ENCODE measurements around the gene VN1R5. TPM values are rescaled to one million over a fixed set of nuclear protein-coding genes. Genes with fewer than 3 reads are reported as not detected.

The VN1R5 gene
- total and polyA plus RNA-seq, 2 of the 13 experiments (the other 11 are each of a cell fraction or from before 2014, with no cell fraction given), result not detected

DNA sequence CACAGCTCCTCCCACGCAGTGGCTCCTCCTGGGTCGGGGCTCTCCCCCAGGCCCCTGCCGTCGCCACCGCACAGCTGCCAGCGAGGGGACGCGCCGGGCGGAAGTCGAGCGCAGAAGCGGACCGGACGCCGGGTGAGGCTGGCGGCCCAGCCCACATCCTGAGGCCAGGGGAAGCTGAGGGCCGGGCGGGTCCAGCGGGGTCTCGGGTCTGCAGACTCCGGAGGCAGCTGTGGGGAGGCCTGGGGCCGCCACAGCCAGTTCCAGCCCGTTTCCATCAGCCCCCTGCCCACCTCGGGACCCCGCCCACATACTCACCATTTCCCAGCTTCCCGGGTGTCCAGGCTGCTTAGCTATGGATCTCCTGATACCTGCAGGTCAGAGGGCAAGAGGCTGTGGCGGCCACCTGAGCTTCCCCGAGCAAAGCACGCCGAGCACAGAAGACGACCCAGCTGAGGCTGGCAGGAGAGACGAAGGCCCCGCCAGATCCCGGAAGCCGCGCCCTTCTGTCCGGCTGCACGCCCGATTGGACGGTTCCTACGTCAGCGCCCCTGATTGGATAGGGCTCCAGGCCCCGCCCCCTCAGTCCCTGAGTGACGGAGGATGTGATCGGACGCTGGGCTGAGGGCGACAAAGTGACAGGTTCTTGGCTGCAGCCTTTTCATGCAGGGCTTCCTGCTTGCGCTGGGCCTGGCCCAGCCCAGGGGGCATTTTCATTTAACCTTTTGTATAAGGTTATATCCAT, 45.3 kb upstream of the VN1R5 start (continued):
- TF ChIP-seq EEA1 (CRISPR knock-in tag; IDR thresholded peaks at IDR 0.05; ENCODE audit: borderline replicate concordance) (no peak), GZF1 (CRISPR knock-in tag; IDR thresholded peaks at IDR 0.05) (no peak), SMC3 (IDR thresholded peaks at IDR 0.05; ENCODE audit: low read length) (no peak), ZNF121 (CRISPR knock-in tag; IDR thresholded peaks at IDR 0.05) (no peak), ZZZ3 (CRISPR knock-in tag; IDR thresholded peaks at IDR 0.05; ENCODE audit: borderline replicate concordance) (no peak), FOXC1 (CRISPR knock-in tag; IDR thresholded peaks at IDR 0.05; ENCODE audit: borderline replicate concordance) (no peak; the same call in 1 of the 2 replicates), PCBP1 (IDR thresholded peaks at IDR 0.05; ENCODE audit: borderline replicate concordance, low read depth, low read length) (no peak), EP300 (IDR thresholded peaks at IDR 0.05; ENCODE audit: low read depth in 2 of 2, low read length in 2 of 2) (no peak), EP300 (CRISPR knock-in tag; IDR thresholded peaks at IDR 0.05; ENCODE audit: borderline replicate concordance) (no peak), KLF6 (CRISPR knock-in tag; IDR thresholded peaks at IDR 0.05) (no peak), TCF7 (IDR thresholded peaks at IDR 0.05; ENCODE audit: low read depth) (no peak), ZNF75D (CRISPR knock-in tag; IDR thresholded peaks at IDR 0.05; ENCODE audit: borderline replicate concordance) (no peak), ZNF747 (CRISPR knock-in tag; IDR thresholded peaks at IDR 0.05; ENCODE audit: borderline replicate concordance) (no peak), PAX8 (CRISPR knock-in tag; IDR thresholded peaks at IDR 0.05; ENCODE audit: borderline replicate concordance) (no peak)
- TF ChIP-seq, protein P1, sequence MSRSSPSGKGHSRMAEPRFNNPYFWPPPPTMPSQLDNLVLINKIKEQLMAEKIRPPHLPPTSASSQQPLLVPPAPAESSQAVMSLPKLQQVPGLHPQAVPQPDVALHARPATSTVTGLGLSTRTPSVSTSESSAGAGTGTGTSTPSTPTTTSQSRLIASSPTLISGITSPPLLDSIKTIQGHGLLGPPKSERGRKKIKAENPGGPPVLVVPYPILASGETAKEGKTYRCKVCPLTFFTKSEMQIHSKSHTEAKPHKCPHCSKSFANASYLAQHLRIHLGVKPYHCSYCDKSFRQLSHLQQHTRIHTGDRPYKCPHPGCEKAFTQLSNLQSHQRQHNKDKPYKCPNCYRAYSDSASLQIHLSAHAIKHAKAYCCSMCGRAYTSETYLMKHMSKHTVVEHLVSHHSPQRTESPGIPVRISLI (CRISPR knock-in tag; IDR thresholded peaks at IDR 0.05; ENCODE audit: borderline replicate concordance), result no peak
- TF ChIP-seq, protein P2, sequence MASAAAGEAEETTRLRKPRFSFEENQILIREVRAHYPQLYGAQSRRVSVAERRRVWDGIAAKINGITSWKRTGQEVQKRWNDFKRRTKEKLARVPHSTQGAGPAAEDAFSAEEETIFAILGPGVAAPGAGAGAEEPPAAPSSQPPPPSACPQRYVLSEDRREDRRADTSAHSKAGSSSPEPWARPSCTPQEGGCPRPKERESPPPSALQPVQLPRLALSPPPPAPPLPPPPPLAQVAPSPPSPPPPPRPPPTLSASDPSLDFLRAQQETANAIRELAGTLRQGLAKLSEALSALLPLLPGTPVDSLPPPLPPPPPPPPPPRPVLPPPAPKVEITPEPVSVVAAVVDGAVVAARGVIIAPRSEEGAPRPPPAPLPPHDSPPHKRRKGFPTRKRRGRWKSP (CRISPR knock-in tag; IDR thresholded peaks at IDR 0.05), result no peak
- TF ChIP-seq, protein P3, sequence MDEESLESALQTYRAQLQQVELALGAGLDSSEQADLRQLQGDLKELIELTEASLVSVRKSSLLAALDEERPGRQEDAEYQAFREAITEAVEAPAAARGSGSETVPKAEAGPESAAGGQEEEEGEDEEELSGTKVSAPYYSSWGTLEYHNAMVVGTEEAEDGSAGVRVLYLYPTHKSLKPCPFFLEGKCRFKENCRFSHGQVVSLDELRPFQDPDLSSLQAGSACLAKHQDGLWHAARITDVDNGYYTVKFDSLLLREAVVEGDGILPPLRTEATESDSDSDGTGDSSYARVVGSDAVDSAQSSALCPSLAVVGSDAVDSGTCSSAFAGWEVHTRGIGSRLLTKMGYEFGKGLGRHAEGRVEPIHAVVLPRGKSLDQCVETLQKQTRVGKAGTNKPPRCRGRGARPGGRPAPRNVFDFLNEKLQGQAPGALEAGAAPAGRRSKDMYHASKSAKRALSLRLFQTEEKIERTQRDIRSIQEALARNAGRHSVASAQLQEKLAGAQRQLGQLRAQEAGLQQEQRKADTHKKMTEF (CRISPR knock-in tag; IDR thresholded peaks at IDR 0.05), result peak; percentile 16; the same call in 1 of the 2 replicates
- TF ChIP-seq, protein P4, sequence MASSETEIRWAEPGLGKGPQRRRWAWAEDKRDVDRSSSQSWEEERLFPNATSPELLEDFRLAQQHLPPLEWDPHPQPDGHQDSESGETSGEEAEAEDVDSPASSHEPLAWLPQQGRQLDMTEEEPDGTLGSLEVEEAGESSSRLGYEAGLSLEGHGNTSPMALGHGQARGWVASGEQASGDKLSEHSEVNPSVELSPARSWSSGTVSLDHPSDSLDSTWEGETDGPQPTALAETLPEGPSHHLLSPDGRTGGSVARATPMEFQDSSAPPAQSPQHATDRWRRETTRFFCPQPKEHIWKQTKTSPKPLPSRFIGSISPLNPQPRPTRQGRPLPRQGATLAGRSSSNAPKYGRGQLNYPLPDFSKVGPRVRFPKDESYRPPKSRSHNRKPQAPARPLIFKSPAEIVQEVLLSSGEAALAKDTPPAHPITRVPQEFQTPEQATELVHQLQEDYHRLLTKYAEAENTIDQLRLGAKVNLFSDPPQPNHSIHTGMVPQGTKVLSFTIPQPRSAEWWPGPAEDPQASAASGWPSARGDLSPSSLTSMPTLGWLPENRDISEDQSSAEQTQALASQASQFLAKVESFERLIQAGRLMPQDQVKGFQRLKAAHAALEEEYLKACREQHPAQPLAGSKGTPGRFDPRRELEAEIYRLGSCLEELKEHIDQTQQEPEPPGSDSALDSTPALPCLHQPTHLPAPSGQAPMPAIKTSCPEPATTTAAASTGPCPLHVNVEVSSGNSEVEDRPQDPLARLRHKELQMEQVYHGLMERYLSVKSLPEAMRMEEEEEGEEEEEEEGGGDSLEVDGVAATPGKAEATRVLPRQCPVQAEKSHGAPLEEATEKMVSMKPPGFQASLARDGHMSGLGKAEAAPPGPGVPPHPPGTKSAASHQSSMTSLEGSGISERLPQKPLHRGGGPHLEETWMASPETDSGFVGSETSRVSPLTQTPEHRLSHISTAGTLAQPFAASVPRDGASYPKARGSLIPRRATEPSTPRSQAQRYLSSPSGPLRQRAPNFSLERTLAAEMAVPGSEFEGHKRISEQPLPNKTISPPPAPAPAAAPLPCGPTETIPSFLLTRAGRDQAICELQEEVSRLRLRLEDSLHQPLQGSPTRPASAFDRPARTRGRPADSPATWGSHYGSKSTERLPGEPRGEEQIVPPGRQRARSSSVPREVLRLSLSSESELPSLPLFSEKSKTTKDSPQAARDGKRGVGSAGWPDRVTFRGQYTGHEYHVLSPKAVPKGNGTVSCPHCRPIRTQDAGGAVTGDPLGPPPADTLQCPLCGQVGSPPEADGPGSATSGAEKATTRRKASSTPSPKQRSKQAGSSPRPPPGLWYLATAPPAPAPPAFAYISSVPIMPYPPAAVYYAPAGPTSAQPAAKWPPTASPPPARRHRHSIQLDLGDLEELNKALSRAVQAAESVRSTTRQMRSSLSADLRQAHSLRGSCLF (CRISPR knock-in tag; IDR thresholded peaks at IDR 0.05; ENCODE audit: borderline replicate concordance), result no peak
- TF ChIP-seq, protein P5, sequence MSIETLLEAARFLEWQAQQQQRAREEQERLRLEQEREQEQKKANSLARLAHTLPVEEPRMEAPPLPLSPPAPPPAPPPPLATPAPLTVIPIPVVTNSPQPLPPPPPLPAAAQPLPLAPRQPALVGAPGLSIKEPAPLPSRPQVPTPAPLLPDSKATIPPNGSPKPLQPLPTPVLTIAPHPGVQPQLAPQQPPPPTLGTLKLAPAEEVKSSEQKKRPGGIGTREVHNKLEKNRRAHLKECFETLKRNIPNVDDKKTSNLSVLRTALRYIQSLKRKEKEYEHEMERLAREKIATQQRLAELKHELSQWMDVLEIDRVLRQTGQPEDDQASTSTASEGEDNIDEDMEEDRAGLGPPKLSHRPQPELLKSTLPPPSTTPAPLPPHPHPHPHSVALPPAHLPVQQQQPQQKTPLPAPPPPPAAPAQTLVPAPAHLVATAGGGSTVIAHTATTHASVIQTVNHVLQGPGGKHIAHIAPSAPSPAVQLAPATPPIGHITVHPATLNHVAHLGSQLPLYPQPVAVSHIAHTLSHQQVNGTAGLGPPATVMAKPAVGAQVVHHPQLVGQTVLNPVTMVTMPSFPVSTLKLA (IDR thresholded peaks at IDR 0.05), result 0 out of 2 replicates have a peak, but pooled peaks have one; percentile 10
